Heart left ventricle (tissue), 16 donors: ENCODE data around the gene CCDC82. TPM values are rescaled to one million over a fixed set of nuclear protein-coding genes. Genes with fewer than 3 reads are reported as not detected.

Experiments
- ATAC-seq, 4 donors: fragments of 200-7000 bp; cut with Tn5 transposase; one replicate each; pipeline ENCODE4 v1.9.1; 2020 to 2022; ENCODE audit warnings: moderate library complexity in 4 of 4, mild to moderate bottlenecking in 3 of 4, moderate number of reproducible peaks in 1 of 4
- DNase-seq, 5 donors: peaks; one replicate each; pipeline ENCODE4 v3.0.0-alpha.2; 2020
- H3K27ac ChIP-seq, 12 donors: fragments of 200-600 bp; sonication (generic) in 4 of 12; one replicate each; pipeline versions ENCODE4 v1.5.0 to v1.8.0; 2016 to 2022; ENCODE audit warnings: mild to moderate bottlenecking in 2 of 12
- H3K27me3 ChIP-seq, 9 donors: fragments of 200-600 bp; sonication (generic) in 2 of 9; one replicate each; pipeline versions ENCODE4 v1.5.1 to v1.8.0; 2016 to 2022; ENCODE audit warnings: mild to moderate bottlenecking in 3 of 9
- H3K36me3 ChIP-seq, 9 donors: fragments of 200-600 bp; sonication (generic) in 2 of 9; one replicate each; pipeline versions ENCODE4 v1.5.0 to v1.8.0; 2018 to 2022; ENCODE audit warnings: mild to moderate bottlenecking in 2 of 9
- H3K4me1 ChIP-seq, 12 donors: fragments of 200-600 bp; sonication (generic) in 4 of 12; one replicate each; pipeline versions ENCODE4 v1.5.0 to v1.8.0; 2016 to 2022; ENCODE audit warnings: mild to moderate bottlenecking in 3 of 12
- H3K4me3 ChIP-seq, 12 donors: fragments of 200-600 bp; sonication (generic) in 4 of 12; one replicate each; pipeline versions ENCODE4 v1.5.0 to v1.8.0; 2017 to 2022; ENCODE audit warnings: mild to moderate bottlenecking in 9 of 12, moderate library complexity in 4 of 12
- H3K9me3 ChIP-seq, 12 donors: fragments of 200-600 bp; sonication (generic) in 4 of 12; one replicate each; pipeline versions ENCODE4 v1.5.0 to v1.8.0; 2016 to 2022; ENCODE audit warnings: mild to moderate bottlenecking in 1 of 12
- POLR2A ChIP-seq, 2 donors: fragments of 450-650 bp; IDR thresholded peaks; one replicate each; pipeline ENCODE4 v1.6.1; 2017; ENCODE audit warnings: antibody characterized with exemption in 2 of 2, mild to moderate bottlenecking in 2 of 2, moderate library complexity in 2 of 2
- WGBS, 4 donors: extraction: QIAGEN DNeasy Blood & Tissue Kit in 2 of 4; methylation state at CpG; one replicate each; pipeline versions ENCODE4 v1.1.5 to v1.1.7; 2013 to 2018; 5-methylcytosine and 5-hydroxymethylcytosine counted together
- intact Hi-C, 10 donors: fragments of 100-400 bp; cut with DNase I; formaldehyde crosslinking; loops; one replicate each; pipeline versions ENCODE4 v1.11.1 to v1.14.2; 2022
- polyA plus RNA-seq, 2 donors: library from polyadenylated mRNA; stranded (reverse); fragments of 200-250 nt; gene quantifications; one replicate each; pipeline ENCODE4 v1.2.3, GENCODE V29; 2013
- total RNA-seq, 9 donors: library from RNA; depleted of rRNA in 2 of 9; stranded (reverse); fragments of >200 nt in 2 of 9; fragmentation: NEBNext Ultra II Directional in 3 of 9; extraction: Animal tissue kit (Norgen Biotek cat#: 25700) in 3 of 9; gene quantifications; one replicate each; pipeline versions ENCODE4 v1.1.0 to v1.2.4, GENCODE V29; 2016 to 2023
- TF ChIP-seq, protein P1 (sequence below), 12 donors: fragments of 200-600 bp; sonication (generic) in 4 of 12; IDR thresholded peaks; one replicate each; pipeline versions ENCODE4 v1.5.0 to v1.8.0; 2018 to 2022; ENCODE audit warnings: antibody characterized with exemption in 12 of 12, mild to moderate bottlenecking in 5 of 12
- donor health status: ischemic (EF 13 %, LVEDD 7.1; RV severe dilation, severe dysfunction).
- donor health status: healthy with polysubstance abuse.
- donor health status: DM: no; HTN: yes; CAD: no.
- donor health status: DM: no; HTN: no; CAD: no.
- donor health status: ischemic (EF 25% LVEDD 6.9; RV normal size, moderate dysfunction).
- donor health status: ischemic (EF 25% LVEDD 5.7; RV mildly dilated, moderate dysfunction).
- donor health status: healthy.
- donor health status: DM: yes; HTN: yes; CAD: no.
- donor health status: ischemic (EF 35%, LVEDD 5.7; RV mildly dilated, moderate dysfunction).
- donor health status: nonischemic (EF 11% LVEDD 7.7; RV severe dilation, severe dysfunction).
- donor health status: DM: yes; HTN: yes; CAD: no.
- donor health status: PGD.
- donor health status: ischemic (EF 29% LVEDD 5.4; RV normal size, mild dysfunction).
- donor health status: nonischemic (EF 23%, LVEDD 6.1; RV moderate dilation, normal function).

The CCDC82 gene
- total and polyA plus RNA-seq, 11 donors: 5.4 to 16.4 (median 14.5) TPM

DNA sequence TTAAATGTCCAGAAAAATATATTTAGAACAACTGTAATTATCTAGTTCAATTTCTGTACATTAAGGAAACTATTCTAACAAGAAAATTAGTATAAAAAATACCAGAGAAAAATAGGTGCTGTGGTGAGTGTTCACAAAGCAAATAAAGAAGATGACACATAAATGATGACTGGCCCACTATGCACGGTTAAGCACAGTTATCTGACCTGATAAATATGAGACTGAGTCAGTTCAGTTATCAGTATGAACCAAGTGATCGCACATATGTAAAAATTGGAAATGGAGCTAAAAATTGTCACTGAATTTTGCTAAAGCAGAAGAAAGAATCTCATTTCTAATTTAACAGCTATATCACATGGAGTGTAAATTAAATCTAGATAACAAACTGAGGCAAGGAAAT is 27.9 kb downstream of the CCDC82 start:
- H3K27me3 ChIP-seq: no peaks in the 10 kb centered on the region
- no peak overlapping the region for H3K4me3 ChIP-seq
- H3K9me3 ChIP-seq: no peaks in the 10 kb centered on the region
- TF ChIP-seq, protein P1, sequence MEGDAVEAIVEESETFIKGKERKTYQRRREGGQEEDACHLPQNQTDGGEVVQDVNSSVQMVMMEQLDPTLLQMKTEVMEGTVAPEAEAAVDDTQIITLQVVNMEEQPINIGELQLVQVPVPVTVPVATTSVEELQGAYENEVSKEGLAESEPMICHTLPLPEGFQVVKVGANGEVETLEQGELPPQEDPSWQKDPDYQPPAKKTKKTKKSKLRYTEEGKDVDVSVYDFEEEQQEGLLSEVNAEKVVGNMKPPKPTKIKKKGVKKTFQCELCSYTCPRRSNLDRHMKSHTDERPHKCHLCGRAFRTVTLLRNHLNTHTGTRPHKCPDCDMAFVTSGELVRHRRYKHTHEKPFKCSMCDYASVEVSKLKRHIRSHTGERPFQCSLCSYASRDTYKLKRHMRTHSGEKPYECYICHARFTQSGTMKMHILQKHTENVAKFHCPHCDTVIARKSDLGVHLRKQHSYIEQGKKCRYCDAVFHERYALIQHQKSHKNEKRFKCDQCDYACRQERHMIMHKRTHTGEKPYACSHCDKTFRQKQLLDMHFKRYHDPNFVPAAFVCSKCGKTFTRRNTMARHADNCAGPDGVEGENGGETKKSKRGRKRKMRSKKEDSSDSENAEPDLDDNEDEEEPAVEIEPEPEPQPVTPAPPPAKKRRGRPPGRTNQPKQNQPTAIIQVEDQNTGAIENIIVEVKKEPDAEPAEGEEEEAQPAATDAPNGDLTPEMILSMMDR (IDR thresholded peaks at IDR 0.05): no peak
- no peak for TF ChIP-seq POLR2A (IDR thresholded peaks at IDR 0.05)
- H3K36me3 ChIP-seq: peaks cover 0 to 82% (median 69%) of the 10 kb centered on the region in 9 donors
- H3K4me1 ChIP-seq: no peaks in the 10 kb centered on the region
- ATAC-seq (no peak), DNase-seq (no peak)
- intact Hi-C loops: no loop called here
- H3K27ac ChIP-seq: no peak overlapping the region
- WGBS, 4 donors: 70 to 81% (median 75%) methylated on average over 2 of the region's 2 CpGs

DNA sequence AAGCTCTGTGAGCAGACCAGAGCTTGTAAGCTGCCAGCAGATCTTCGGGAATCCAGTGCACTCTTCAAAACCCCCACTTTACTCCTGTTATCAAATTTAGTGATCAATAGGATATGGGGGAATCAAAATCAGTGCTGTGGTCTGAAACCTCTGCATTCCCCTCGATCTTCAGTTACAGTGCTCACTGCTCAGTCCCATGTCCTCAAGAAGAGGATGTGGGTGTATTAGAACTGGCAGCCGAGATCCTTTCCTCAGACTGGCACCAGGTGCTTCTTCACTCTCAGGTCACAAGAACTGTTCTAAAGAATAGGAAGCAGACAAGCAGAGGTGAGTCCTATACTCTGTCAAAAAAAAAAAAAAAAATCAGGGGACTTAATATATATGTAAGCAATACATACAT is 31.4 kb downstream of the CCDC82 start:
- H3K9me3 ChIP-seq: no peaks in the 10 kb centered on the region
- DNase-seq (no peak), ATAC-seq (no peak)
- peaks cover 0 to 83% (median 72%) of the 10 kb centered on the region in 9 donors for H3K36me3 ChIP-seq
- no peaks in the 10 kb centered on the region for H3K27me3 ChIP-seq
- TF ChIP-seq POLR2A (IDR thresholded peaks at IDR 0.05): no peak
- TF ChIP-seq, protein P1 (IDR thresholded peaks at IDR 0.05): no peak
- 92 to 94% (median 93%) methylated on average over 3 of the region's 3 CpGs for WGBS, 4 donors
- no peak overlapping the region for H3K4me3 ChIP-seq
- no peaks in the 10 kb centered on the region for H3K4me1 ChIP-seq
- no peak overlapping the region for H3K27ac ChIP-seq
- intact Hi-C loops: no loop called here

DNA sequence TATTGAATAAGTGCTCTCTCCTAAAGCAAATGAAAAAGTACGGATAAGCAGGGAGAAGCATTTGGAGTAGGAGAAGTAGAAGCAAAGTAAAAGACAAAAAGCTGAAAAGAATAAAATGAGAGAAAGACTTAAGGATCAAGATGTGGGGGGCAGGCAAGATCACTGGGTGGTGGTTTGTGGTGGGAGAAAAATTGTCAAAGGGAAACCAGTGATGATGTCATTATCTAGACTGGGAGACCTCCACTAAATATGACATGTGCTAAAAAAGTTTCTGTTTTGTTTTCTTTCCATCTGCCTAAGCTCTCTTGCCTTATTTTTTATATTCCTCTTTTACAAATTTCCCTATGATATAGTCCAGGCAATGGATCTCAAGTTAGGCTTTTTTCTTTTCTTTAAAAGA is 31.9 kb downstream of the CCDC82 start:
- ATAC-seq: no peak
- Histone ChIP-seq H3K4me1 (no peaks in the 10 kb centered on the region), H3K4me3 (no peak overlapping the region), H3K27ac (no peak overlapping the region), H3K9me3 (no peaks in the 10 kb centered on the region), H3K36me3 (peaks cover 0 to 86% (median 73%) of the 10 kb centered on the region in 9 donors), H3K27me3 (no peaks in the 10 kb centered on the region)
- TF ChIP-seq, protein P1 (IDR thresholded peaks at IDR 0.05): no peak
- TF ChIP-seq POLR2A (IDR thresholded peaks at IDR 0.05): no peak
- no peak for DNase-seq
- intact Hi-C loops: no loop called here
- WGBS, 4 donors: 95 to 97% (median 96%) methylated on average over 1 of the region's 1 CpG

DNA sequence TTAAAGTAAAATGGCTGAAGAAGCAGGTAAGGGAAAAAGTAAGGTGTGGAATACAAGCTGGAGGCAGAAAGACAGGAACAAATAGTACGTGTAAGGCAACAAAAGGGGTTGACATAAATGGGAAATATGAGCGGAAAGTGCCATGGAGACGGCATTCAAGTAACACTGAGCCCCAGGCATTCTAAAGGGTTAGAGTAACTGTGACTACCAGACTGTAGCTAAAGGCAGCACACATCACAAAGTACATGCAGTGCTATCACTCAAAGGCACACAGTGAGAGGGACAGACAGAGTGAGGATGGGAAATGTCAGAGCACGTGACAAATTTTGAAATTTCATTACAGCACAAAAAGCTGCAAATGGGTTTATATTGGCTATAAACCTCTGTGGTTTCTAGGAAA is 32.9 kb downstream of the CCDC82 start:
- no peak for ATAC-seq

More for the DNA sequence above, 32.9 kb downstream of the CCDC82 start:
- H3K9me3 ChIP-seq: no peaks in the 10 kb centered on the region
- H3K4me3 ChIP-seq: no peak overlapping the region
- no peak for TF ChIP-seq POLR2A (IDR thresholded peaks at IDR 0.05)
- TF ChIP-seq, protein P1 (IDR thresholded peaks at IDR 0.05): no peak
- intact Hi-C loops: no loop called here
- peaks cover 0 to 82% (median 76%) of the 10 kb centered on the region in 9 donors for H3K36me3 ChIP-seq
- H3K27ac ChIP-seq: no peak overlapping the region
- H3K27me3 ChIP-seq: no peaks in the 10 kb centered on the region
- DNase-seq: no peak
- 95 to 99% (median 97%) methylated on average over 4 of the region's 4 CpGs for WGBS, 4 donors
- H3K4me1 ChIP-seq: no peaks in the 10 kb centered on the region
